ENCODE measurements around the gene SNX20. TPM values are rescaled to one million over a fixed set of nuclear protein-coding genes. Genes with fewer than 3 reads are reported as not detected.

The SNX20 gene
- total RNA-seq, 1 donor from 2014 or later: not detected

- TF ChIP-seq, protein P1, sequence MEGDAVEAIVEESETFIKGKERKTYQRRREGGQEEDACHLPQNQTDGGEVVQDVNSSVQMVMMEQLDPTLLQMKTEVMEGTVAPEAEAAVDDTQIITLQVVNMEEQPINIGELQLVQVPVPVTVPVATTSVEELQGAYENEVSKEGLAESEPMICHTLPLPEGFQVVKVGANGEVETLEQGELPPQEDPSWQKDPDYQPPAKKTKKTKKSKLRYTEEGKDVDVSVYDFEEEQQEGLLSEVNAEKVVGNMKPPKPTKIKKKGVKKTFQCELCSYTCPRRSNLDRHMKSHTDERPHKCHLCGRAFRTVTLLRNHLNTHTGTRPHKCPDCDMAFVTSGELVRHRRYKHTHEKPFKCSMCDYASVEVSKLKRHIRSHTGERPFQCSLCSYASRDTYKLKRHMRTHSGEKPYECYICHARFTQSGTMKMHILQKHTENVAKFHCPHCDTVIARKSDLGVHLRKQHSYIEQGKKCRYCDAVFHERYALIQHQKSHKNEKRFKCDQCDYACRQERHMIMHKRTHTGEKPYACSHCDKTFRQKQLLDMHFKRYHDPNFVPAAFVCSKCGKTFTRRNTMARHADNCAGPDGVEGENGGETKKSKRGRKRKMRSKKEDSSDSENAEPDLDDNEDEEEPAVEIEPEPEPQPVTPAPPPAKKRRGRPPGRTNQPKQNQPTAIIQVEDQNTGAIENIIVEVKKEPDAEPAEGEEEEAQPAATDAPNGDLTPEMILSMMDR (IDR thresholded peaks at IDR 0.05): no peak
- Mint-ChIP-seq H3K27me3 (ENCODE audit: low read depth) (no peaks in the 10 kb centered on the region), H3K27ac (ENCODE audit: unreplicated experiment) (no peak overlapping the region), H3K36me3 (ENCODE audit: low read depth) (no peaks in the 10 kb centered on the region), H3K9me3 (ENCODE audit: low read depth) (no peaks in the 10 kb centered on the region), H3K4me1 (ENCODE audit: low read depth) (no peaks in the 10 kb centered on the region), H3K4me3 (ENCODE audit: unreplicated experiment) (no peak overlapping the region)
- DNase-seq (ENCODE audit: low spot score): peak; percentile 70
Measured at GRCh38 chr16:50679266-50679665, 1.8 kb downstream of the SNX20 start.

DNA sequence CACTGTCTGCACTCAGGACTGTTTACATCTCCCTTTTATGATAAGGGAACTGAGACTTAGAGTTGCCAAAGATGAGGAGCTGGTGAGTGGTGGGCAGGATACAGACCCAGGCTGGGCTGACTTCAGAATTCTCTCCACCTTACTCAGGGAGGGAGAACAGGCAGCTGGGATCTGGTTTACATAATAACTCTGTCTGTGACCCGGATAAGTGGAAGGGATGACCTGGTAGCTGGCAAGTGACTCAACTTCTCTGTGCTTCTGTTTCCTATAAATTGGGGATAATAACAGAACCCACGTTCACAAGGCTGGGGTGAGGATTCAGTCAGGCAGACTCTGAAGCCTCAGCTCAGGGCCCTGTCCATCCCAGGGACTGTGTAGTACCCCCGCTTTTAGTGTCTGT is 2.6 kb downstream of the SNX20 start:
- H3K36me3 Mint-ChIP-seq (ENCODE audit: low read depth): no peaks in the 10 kb centered on the region
- no peak overlapping the region for H3K4me3 Mint-ChIP-seq (ENCODE audit: unreplicated experiment)
- TF ChIP-seq, protein P1 (IDR thresholded peaks at IDR 0.05): no peak
- H3K27me3 Mint-ChIP-seq (ENCODE audit: low read depth): no peaks in the 10 kb centered on the region
- H3K27ac Mint-ChIP-seq (ENCODE audit: unreplicated experiment): no peak overlapping the region
- H3K4me1 Mint-ChIP-seq (ENCODE audit: low read depth): no peaks in the 10 kb centered on the region
- DNase-seq (ENCODE audit: low spot score): peak; percentile 5
- peaks cover 2% of the 10 kb centered on the region for H3K9me3 Mint-ChIP-seq (ENCODE audit: low read depth)

DNA sequence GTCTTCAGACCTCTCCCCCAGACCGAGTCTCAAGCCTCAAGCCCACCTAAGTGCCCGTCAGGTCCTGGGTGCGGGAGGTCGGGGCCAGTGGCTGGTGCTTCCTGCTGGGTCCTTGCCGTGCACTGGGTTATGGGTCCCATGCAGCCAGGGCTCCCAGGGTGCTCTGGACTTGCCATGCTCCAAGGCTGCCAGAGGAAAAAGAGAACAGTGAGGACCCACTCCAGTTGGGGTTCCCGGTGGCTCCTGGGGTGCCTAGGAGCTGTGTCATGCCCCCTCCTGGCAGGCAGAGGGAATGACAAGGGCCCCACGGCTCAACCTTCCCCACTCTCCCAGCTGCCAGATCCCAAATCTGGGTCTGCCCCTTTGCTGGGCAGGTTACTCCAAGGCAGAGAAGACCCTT is 3.8 kb downstream of the SNX20 start:
- no peak overlapping the region for H3K4me3 Mint-ChIP-seq (ENCODE audit: unreplicated experiment)
- H3K27ac Mint-ChIP-seq (ENCODE audit: unreplicated experiment): no peak overlapping the region
- TF ChIP-seq, protein P1 (IDR thresholded peaks at IDR 0.05): peak; percentile 52
- no peaks in the 10 kb centered on the region for H3K36me3 Mint-ChIP-seq (ENCODE audit: low read depth)
- no peaks in the 10 kb centered on the region for H3K4me1 Mint-ChIP-seq (ENCODE audit: low read depth)
- peak; percentile 77 for DNase-seq (ENCODE audit: low spot score)
- H3K27me3 Mint-ChIP-seq (ENCODE audit: low read depth): no peaks in the 10 kb centered on the region
- peaks cover 2% of the 10 kb centered on the region for H3K9me3 Mint-ChIP-seq (ENCODE audit: low read depth)

GRCh38 chr16:50676684-50677225 is 4.4 kb downstream of the SNX20 start:
- peaks cover 7% of the 10 kb centered on the region for H3K9me3 Mint-ChIP-seq (ENCODE audit: low read depth)
- H3K4me1 Mint-ChIP-seq (ENCODE audit: low read depth): no peaks in the 10 kb centered on the region
- H3K36me3 Mint-ChIP-seq (ENCODE audit: low read depth): peaks cover under 1% of the 10 kb centered on the region
- no peaks in the 10 kb centered on the region for H3K27me3 Mint-ChIP-seq (ENCODE audit: low read depth)
- no peak overlapping the region for H3K4me3 Mint-ChIP-seq (ENCODE audit: unreplicated experiment)
- peak; percentile 52 for DNase-seq (ENCODE audit: low spot score)
- H3K27ac Mint-ChIP-seq (ENCODE audit: unreplicated experiment): no peak overlapping the region
- TF ChIP-seq, protein P1 (IDR thresholded peaks at IDR 0.05): no peak

DNA sequence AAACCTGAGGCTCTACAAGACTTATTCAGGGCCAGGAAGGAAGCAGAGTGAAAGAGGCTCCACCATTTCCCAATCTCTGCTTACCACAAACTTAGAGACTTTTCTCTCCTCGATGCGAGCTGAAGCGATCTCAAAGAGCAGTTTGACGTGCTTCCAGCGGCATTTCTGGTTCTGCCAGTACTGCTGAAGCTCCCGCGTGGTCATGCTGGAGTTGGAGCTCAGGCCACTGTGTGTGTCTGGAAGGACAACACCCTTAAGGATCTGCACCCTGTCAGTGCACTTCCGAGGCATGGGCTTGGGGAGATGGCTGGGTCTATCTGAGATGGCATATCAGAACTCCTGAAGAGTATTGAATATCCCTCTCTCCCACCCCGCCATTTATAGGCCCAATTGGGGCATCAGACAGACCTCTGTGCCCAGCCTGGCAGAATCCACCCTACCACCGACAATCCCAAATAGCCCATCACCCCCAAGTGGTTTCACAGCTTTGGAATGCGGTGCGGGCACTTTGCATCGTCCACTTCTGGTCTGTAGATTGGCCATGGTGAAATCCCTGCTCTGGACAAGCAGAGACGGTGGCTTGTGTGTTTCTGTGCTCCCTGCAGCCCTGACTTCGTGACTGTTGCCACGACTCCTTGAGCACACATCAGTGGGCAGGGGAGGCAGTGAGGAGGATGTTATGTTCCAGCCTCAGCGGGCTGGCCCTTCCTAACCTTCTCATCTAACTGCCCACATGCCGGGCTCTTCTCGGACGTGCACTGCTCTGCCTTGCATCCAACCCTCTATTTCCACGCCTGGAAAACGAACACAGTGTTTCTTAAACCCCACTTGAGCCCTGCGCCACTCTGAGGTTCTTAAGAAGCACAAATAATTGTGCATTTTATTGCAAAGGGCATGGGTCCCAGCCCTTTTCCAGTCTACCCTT is 5.2 kb downstream of the SNX20 start:
- H3K4me1 Mint-ChIP-seq (ENCODE audit: low read depth): no peaks in the 10 kb centered on the region
- H3K9me3 Mint-ChIP-seq (ENCODE audit: low read depth): peaks cover 12% of the 10 kb centered on the region
- H3K4me3 Mint-ChIP-seq (ENCODE audit: unreplicated experiment): no peak overlapping the region
- peaks cover 1% of the 10 kb centered on the region for H3K36me3 Mint-ChIP-seq (ENCODE audit: low read depth)
- H3K27ac Mint-ChIP-seq (ENCODE audit: unreplicated experiment): no peak overlapping the region
- DNase-seq (ENCODE audit: low spot score): peak; percentile 40
- H3K27me3 Mint-ChIP-seq (ENCODE audit: low read depth): no peaks in the 10 kb centered on the region
- TF ChIP-seq, protein P1 (IDR thresholded peaks at IDR 0.05): no peak

Measured in chondrocyte (in vitro differentiated cells).